Parathyroid adenoma (tissue), 2 donors: Measurements from ENCODE around the gene RAI14.

ENCODE experiments used
- H2AFZ ChIP-seq: fragments of 300-600 bp; sonication (generic); one replicate; pipeline ENCODE4 v1.7.0; 2017; ENCODE audit warnings: antibody characterized with exemption, mild to moderate bottlenecking
- H3K27ac ChIP-seq: fragments of 300-600 bp; sonication (generic); one replicate; pipeline ENCODE4 v1.7.0; 2017
- H3K27me3 ChIP-seq: fragments of 300-600 bp; sonication (generic); one replicate; pipeline ENCODE4 v1.7.0; 2017; ENCODE audit warnings: low read length; ENCODE audit not compliant: control insufficient read depth, insufficient read depth
- H3K36me3 ChIP-seq: fragments of 300-600 bp; sonication (generic); one replicate; pipeline ENCODE4 v1.7.0; 2017; ENCODE audit warnings: low read length; ENCODE audit not compliant: control insufficient read depth, insufficient read depth
- H3K4me1 ChIP-seq: fragments of 300-600 bp; sonication (generic); one replicate; pipeline ENCODE4 v1.7.0; 2017; ENCODE audit warnings: control low read depth
- H3K4me2 ChIP-seq: fragments of 300-600 bp; sonication (generic); one replicate; pipeline ENCODE4 v1.7.0; 2017; ENCODE audit warnings: low read length
- H3K4me3 ChIP-seq: fragments of 300-600 bp; sonication (generic); one replicate; pipeline ENCODE4 v1.7.0; 2017; ENCODE audit warnings: low read depth, low read length
- H3K79me2 ChIP-seq: fragments of 300-600 bp; sonication (generic); one replicate; pipeline ENCODE4 v1.7.0; 2017; ENCODE audit warnings: control low read depth
- H3K9ac ChIP-seq: fragments of 300-600 bp; sonication (generic); one replicate; pipeline ENCODE4 v1.7.0; 2017; ENCODE audit warnings: mild to moderate bottlenecking
- H3K9me3 ChIP-seq: fragments of 300-600 bp; sonication (generic); one replicate; pipeline ENCODE4 v1.7.0; 2017; ENCODE audit warnings: low read length; ENCODE audit not compliant: control insufficient read depth
- CTCF ChIP-seq: fragments of 300-600 bp; sonication (generic); IDR thresholded peaks from one replicate; pipeline ENCODE4 v1.7.0; 2017; ENCODE audit warnings: antibody characterized with exemption, mild to moderate bottlenecking
- donor health status: primary hyperparathyroidism.

RAI14 gene

GRCh38 chr5:34803974-34804732, 148.0 kb downstream of the RAI14 start:
- TF ChIP-seq CTCF = no peak
- no peaks in the 10 kb centered on the region for H3K27me3 ChIP-seq
- H3K4me2 ChIP-seq = no peak overlapping the region
- H3K36me3 ChIP-seq = no peaks in the 10 kb centered on the region
- H3K27ac ChIP-seq = no peak overlapping the region
- H3K9me3 ChIP-seq = no peaks in the 10 kb centered on the region
- no peaks in the 10 kb centered on the region for H3K79me2 ChIP-seq
- H3K4me3 ChIP-seq = no peak overlapping the region
- H3K4me1 ChIP-seq = no peaks in the 10 kb centered on the region
- no peak overlapping the region for H2AFZ ChIP-seq
- no peak overlapping the region for H3K9ac ChIP-seq

GRCh38 chr5:34804913-34805312, 148.8 kb downstream of the RAI14 start:
- no peak overlapping the region for H3K9ac ChIP-seq
- no peaks in the 10 kb centered on the region for H3K36me3 ChIP-seq
- no peak overlapping the region for H3K4me3 ChIP-seq
- H3K79me2 ChIP-seq = no peaks in the 10 kb centered on the region
- no peak overlapping the region for H2AFZ ChIP-seq
- no peaks in the 10 kb centered on the region for H3K9me3 ChIP-seq
- no peaks in the 10 kb centered on the region for H3K27me3 ChIP-seq
- H3K4me1 ChIP-seq = no peaks in the 10 kb centered on the region
- no peak overlapping the region for H3K27ac ChIP-seq
- TF ChIP-seq CTCF = no peak
- H3K4me2 ChIP-seq = no peak overlapping the region

- Histone ChIP-seq H3K79me2 (no peaks in the 10 kb centered on the region), H2AFZ (no peak overlapping the region), H3K4me1 (no peaks in the 10 kb centered on the region), H3K36me3 (no peaks in the 10 kb centered on the region), H3K9ac (no peak overlapping the region), H3K4me2 (no peak overlapping the region), H3K4me3 (no peak overlapping the region), H3K27ac (no peak overlapping the region), H3K27me3 (no peaks in the 10 kb centered on the region), H3K9me3 (no peaks in the 10 kb centered on the region)
- TF ChIP-seq CTCF = no peak
Observed at GRCh38 chr5:34806532-34806931, 150.4 kb downstream of the RAI14 start.

- no peak for TF ChIP-seq CTCF
- Histone ChIP-seq H3K27ac (no peak overlapping the region), H3K36me3 (no peaks in the 10 kb centered on the region), H3K4me2 (no peak overlapping the region), H3K4me1 (no peaks in the 10 kb centered on the region), H3K4me3 (no peak overlapping the region), H3K9ac (no peak overlapping the region), H3K79me2 (no peaks in the 10 kb centered on the region), H3K27me3 (no peaks in the 10 kb centered on the region), H2AFZ (no peak overlapping the region), H3K9me3 (no peaks in the 10 kb centered on the region)
Observed at GRCh38 chr5:34811706-34812105, 155.6 kb downstream of the RAI14 start.

- Histone ChIP-seq H3K36me3 (no peaks in the 10 kb centered on the region), H2AFZ (no peak overlapping the region), H3K27me3 (no peaks in the 10 kb centered on the region), H3K9ac (no peak overlapping the region), H3K27ac (no peak overlapping the region), H3K9me3 (no peaks in the 10 kb centered on the region), H3K4me3 (no peak overlapping the region), H3K4me2 (no peak overlapping the region), H3K4me1 (no peaks in the 10 kb centered on the region), H3K79me2 (no peaks in the 10 kb centered on the region)
- TF ChIP-seq CTCF = no peak
Observed at GRCh38 chr5:34813509-34813908, 157.4 kb downstream of the RAI14 start.
